Measurements from ENCODE around the gene PRKCI. TPM values are rescaled to one million over a fixed set of nuclear protein-coding genes. Genes with fewer than 3 reads are reported as not detected.
A peak's percentile ranks its signal among the peaks of the same experiment; 100 is the strongest.

The PRKCI gene
- total and polyA plus RNA-seq, 8 donors = 3.5 to 14.2 (median 10.3) TPM

- Histone ChIP-seq H3K27ac (no peak overlapping the region), H3K4me1 (peaks cover 0 to 2% (median 0%) of the 10 kb centered on the region in 3 donors), H3K36me3 (no peaks in the 10 kb centered on the region), H3K27me3 (no peaks in the 10 kb centered on the region), H3K9me3 (no peaks in the 10 kb centered on the region), H3K4me3 (no peak overlapping the region)
- WGBS, 2 donors = 80 to 90% methylated on average over 1 of the region's 1 CpG
- DNase-seq (no peak), ATAC-seq (no peak), FAIRE-seq (no peak)
- TF ChIP-seq, protein P1, sequence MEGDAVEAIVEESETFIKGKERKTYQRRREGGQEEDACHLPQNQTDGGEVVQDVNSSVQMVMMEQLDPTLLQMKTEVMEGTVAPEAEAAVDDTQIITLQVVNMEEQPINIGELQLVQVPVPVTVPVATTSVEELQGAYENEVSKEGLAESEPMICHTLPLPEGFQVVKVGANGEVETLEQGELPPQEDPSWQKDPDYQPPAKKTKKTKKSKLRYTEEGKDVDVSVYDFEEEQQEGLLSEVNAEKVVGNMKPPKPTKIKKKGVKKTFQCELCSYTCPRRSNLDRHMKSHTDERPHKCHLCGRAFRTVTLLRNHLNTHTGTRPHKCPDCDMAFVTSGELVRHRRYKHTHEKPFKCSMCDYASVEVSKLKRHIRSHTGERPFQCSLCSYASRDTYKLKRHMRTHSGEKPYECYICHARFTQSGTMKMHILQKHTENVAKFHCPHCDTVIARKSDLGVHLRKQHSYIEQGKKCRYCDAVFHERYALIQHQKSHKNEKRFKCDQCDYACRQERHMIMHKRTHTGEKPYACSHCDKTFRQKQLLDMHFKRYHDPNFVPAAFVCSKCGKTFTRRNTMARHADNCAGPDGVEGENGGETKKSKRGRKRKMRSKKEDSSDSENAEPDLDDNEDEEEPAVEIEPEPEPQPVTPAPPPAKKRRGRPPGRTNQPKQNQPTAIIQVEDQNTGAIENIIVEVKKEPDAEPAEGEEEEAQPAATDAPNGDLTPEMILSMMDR (IDR thresholded peaks at IDR 0.05) = no peak
- intact Hi-C loops (cut with DNase I) = no loop called here
These were observed 2.9 kb downstream of the PRKCI start for GRCh38 chr3:170225166-170225565.

DNA sequence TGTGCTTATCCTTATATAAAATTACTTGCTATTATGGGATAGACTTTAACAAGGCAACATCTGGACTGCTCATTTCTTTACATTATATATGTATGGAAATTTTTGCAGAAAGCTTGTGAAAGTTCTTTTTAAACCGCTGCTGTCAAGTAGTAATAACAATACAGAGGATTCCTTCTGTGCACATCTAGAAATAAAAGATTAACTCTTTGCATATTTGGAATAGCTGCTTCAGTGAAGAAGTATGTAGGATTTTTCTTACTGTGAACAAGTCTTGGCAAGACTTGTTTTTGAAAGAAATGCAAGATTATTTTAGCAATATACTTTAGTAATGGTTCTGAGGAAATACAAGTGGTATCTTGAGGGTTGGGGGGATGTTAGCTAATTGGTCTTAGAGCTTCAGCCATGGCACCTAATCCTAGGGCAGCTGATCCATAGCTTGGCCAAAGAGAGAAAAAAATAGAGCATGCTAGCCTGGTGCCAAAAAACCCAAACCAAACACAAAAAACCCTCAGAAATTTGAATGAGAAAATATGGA is 4.3 kb downstream of the PRKCI start:
- no peak overlapping the region for H3K4me3 ChIP-seq
- 76 to 81% methylated on average over 1 of the region's 1 CpG for WGBS, 2 donors
- no peaks in the 10 kb centered on the region for H3K27me3 ChIP-seq
- H3K9me3 ChIP-seq = no peaks in the 10 kb centered on the region
- no peak for DNase-seq
- ATAC-seq = no peak
- peaks cover 0 to 2% (median 0%) of the 10 kb centered on the region in 3 donors for H3K4me1 ChIP-seq
- no peaks in the 10 kb centered on the region for H3K36me3 ChIP-seq
- TF ChIP-seq, protein P1 (IDR thresholded peaks at IDR 0.05) = no peak
- no peak overlapping the region for H3K27ac ChIP-seq
- no peak for FAIRE-seq
- intact Hi-C loops (cut with DNase I) = no loop called here

DNA sequence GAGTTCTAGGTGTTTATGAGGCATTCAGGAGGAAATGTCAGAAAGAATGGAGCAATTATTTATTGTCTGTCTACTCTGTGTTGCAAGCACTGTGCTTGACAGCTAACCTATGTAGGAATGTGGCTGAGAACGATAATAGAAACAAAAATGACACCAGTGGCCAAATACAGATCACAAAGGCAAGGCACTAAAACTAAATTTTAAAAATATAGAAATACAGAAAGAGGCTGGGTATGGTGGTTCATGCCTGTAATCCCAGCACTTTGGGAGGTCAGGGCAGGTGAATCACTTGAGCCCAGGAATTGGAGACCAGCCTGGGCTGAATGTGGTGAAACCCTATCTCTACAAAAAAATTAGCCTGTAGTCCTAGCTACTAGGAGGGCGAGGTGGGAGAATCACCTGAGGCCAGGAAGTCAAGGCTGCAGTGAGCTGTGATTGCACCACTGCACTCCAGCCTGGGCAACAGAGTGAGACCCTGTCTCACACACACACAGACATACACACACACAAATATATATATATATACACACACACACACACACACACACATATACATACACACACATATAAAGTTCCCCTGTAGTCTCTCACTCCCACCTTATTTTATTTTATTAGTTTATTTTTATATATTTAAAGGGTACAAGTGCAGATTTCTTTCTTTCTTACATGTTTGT is 6.0 kb downstream of the PRKCI start:
- Histone ChIP-seq H3K4me3 (no peak overlapping the region), H3K27me3 (no peaks in the 10 kb centered on the region), H3K36me3 (no peaks in the 10 kb centered on the region), H3K27ac (no peak overlapping the region), H3K4me1 (peaks cover 0 to 2% (median 0%) of the 10 kb centered on the region in 3 donors), H3K9me3 (no peaks in the 10 kb centered on the region)
- TF ChIP-seq, protein P1 (IDR thresholded peaks at IDR 0.05) = no peak
- intact Hi-C loops (cut with DNase I) = no loop called here
- 60 to 71% methylated on average over 2 of the region's 2 CpGs for WGBS, 2 donors
- no peak for ATAC-seq
- DNase-seq = no peak
- FAIRE-seq = no peak

GRCh38 chr3:170232266-170232665 is 10.0 kb downstream of the PRKCI start:
- DNase-seq (no peak), FAIRE-seq (no peak), ATAC-seq (peak in 1 of 4 donors; percentile 31)
- Histone ChIP-seq H3K4me1 (no peaks in the 10 kb centered on the region), H3K4me3 (no peak overlapping the region), H3K27ac (no peak overlapping the region), H3K9me3 (no peaks in the 10 kb centered on the region), H3K36me3 (peaks cover 0 to 9% (median 0%) of the 10 kb centered on the region in 3 donors), H3K27me3 (no peaks in the 10 kb centered on the region)
- TF ChIP-seq, protein P1 (IDR thresholded peaks at IDR 0.05) = no peak
- intact Hi-C loops (cut with DNase I) = no loop called here
- 91 to 94% methylated on average over 5 of the region's 5 CpGs for WGBS, 2 donors

GRCh38 chr3:170233530-170233929 is 11.3 kb downstream of the PRKCI start:
- TF ChIP-seq, protein P1 (IDR thresholded peaks at IDR 0.05) = no peak
- DNase-seq (no peak), FAIRE-seq (peak; percentile 84), ATAC-seq (peak in 3 of 4 donors; percentile 60 to 82 (median 60))
- intact Hi-C loops (cut with DNase I) = no loop called here
- H3K4me3 ChIP-seq = no peak overlapping the region
- H3K9me3 ChIP-seq = no peaks in the 10 kb centered on the region
- no peak overlapping the region for H3K27ac ChIP-seq
- H3K36me3 ChIP-seq = peaks cover 0 to 9% (median 0%) of the 10 kb centered on the region in 3 donors
- no peaks in the 10 kb centered on the region for H3K4me1 ChIP-seq
- no peaks in the 10 kb centered on the region for H3K27me3 ChIP-seq
- WGBS, 2 donors = 93 to 98% methylated on average over 6 of the region's 6 CpGs
